ENCODE data around the gene RAB40C.

- TF ChIP-seq EZH2 (IDR thresholded peaks at IDR 0.05; ENCODE audit: low read length, missing control alignments), result no peak
- no peak for TF ChIP-seq CTCF (conservative IDR thresholded peaks at IDR 0.05 in 1 of 2, IDR thresholded peaks at IDR 0.05 in 1 of 2; ENCODE audit: low read depth in 1 of 2, low read length in 2 of 2)
Observed at GRCh38 chr16:634051-634670, 44.3 kb downstream of the RAB40C start.

Data from fibroblast of lung (primary cell).